A549 (cell line): ENCODE measurements around the gene ANKRD30A.

Experiments used
- BHLHE40 ChIP-seq: IDR thresholded peaks from 2 replicates; pipeline ENCODE4 v1.6.1; 2012; ENCODE audit warnings: low read depth, low read length, inconsistent platforms
- CEBPB ChIP-seq, 2 experiments: fragments of >200 bp in 1 of 2; sonication (Bioruptor Twin) in 1 of 2; formaldehyde crosslinking in 1 of 2; IDR thresholded peaks; 2 replicates each; pipeline ENCODE4 v1.6.1; 2012 to 2016
- EHF ChIP-seq: fragments of 250-450 bp; sonication (Bioruptor Pico); IDR thresholded peaks from 2 replicates; pipeline ENCODE4 v1.5.0; 2020; ENCODE audit warnings: mild to moderate bottlenecking
- EP300 ChIP-seq, 2 experiments: fragments of >200 bp; sonication (Bioruptor Twin); formaldehyde crosslinking; IDR thresholded peaks; 2 replicates in 1 of 2; 3 replicates in 1 of 2; pipeline ENCODE4 v1.6.1; 2016 to 2017
- ESRRA ChIP-seq: fragments of 150-350 bp; IDR thresholded peaks from 2 replicates; pipeline ENCODE4 v1.6.1; 2014; ENCODE audit warnings: mild to moderate bottlenecking, low read length, borderline replicate concordance
- FOSL2 ChIP-seq, 2 experiments: fragments of 450-650 bp in 1 of 2; fragments of >200 bp in 1 of 2; sonication (Bioruptor Twin) in 1 of 2; formaldehyde crosslinking; IDR thresholded peaks; 2 replicates each; pipeline versions ENCODE4 v1.5.0 to v1.6.1; 2016 to 2020; ENCODE audit warnings: mild to moderate bottlenecking in 1 of 2, moderate library complexity in 1 of 2
- JUN ChIP-seq, 2 experiments: fragments of >200 bp; sonication (Bioruptor Twin); formaldehyde crosslinking; IDR thresholded peaks; 2 replicates in 1 of 2; 3 replicates in 1 of 2; pipeline ENCODE4 v1.6.1; 2016 to 2017
- MYC ChIP-seq: IDR thresholded peaks from 2 replicates; pipeline ENCODE4 v1.6.1; 2012; ENCODE audit warnings: mild to moderate bottlenecking, inconsistent platforms, low read length, improper control_type of control experiment, borderline replicate concordance
- POLR2A ChIP-seq: IDR thresholded peaks from 2 replicates; pipeline ENCODE4 v1.6.1; 2012; ENCODE audit warnings: mild to moderate bottlenecking, low read length
- RFX5 ChIP-seq: fragments of 450-650 bp; IDR thresholded peaks from 2 replicates; pipeline ENCODE4 v1.7.1; 2014; ENCODE audit warnings: antibody characterized with exemption, mild to moderate bottlenecking, moderate library complexity
- TP53 ChIP-seq: fragments of 250-450 bp; sonication (Bioruptor Pico); IDR thresholded peaks from 2 replicates; pipeline ENCODE4 v1.5.0; 2021; ENCODE audit warnings: mild to moderate bottlenecking, moderate library complexity
- ZFP36 ChIP-seq: fragments of 450-650 bp; IDR thresholded peaks from 2 replicates; pipeline ENCODE4 v1.6.1; 2014; ENCODE audit warnings: borderline replicate concordance; ENCODE audit not compliant: partially characterized antibody
- TF ChIP-seq, protein P1 (sequence below): fragments of >200 bp; sonication (Bioruptor Twin); formaldehyde crosslinking; IDR thresholded peaks from 3 replicates; pipeline ENCODE4 v1.5.1; 2016
- TF ChIP-seq, protein P2 (sequence below): fragments of 200-600 bp; sonication (generic); IDR thresholded peaks from 2 replicates; pipeline ENCODE4 v1.6.1; 2016; ENCODE audit warnings: antibody characterized with exemption, mild to moderate bottlenecking, moderate library complexity

DNA sequence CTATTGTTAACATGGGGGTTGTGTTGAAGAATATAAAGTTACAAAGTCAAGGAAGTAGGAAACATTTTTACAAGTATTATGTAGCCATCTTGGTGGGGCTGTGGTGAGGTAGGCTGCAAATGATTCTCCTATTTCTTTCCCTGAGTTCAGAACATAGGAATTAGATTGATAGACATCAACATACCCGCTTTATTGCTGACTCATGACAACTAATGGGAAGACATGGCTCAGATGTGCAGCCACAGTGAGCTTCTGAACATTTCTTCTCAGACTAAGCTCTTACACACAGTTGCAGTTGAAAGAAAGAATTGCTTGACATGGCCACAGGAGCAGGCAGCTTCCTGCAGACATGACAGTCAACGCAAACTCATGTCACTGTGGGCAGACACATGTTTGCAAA is 110.7 kb downstream of the ANKRD30A start:
- TF ChIP-seq, protein P1, sequence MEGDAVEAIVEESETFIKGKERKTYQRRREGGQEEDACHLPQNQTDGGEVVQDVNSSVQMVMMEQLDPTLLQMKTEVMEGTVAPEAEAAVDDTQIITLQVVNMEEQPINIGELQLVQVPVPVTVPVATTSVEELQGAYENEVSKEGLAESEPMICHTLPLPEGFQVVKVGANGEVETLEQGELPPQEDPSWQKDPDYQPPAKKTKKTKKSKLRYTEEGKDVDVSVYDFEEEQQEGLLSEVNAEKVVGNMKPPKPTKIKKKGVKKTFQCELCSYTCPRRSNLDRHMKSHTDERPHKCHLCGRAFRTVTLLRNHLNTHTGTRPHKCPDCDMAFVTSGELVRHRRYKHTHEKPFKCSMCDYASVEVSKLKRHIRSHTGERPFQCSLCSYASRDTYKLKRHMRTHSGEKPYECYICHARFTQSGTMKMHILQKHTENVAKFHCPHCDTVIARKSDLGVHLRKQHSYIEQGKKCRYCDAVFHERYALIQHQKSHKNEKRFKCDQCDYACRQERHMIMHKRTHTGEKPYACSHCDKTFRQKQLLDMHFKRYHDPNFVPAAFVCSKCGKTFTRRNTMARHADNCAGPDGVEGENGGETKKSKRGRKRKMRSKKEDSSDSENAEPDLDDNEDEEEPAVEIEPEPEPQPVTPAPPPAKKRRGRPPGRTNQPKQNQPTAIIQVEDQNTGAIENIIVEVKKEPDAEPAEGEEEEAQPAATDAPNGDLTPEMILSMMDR = no peak
- TF ChIP-seq FOSL2 (IDR thresholded peaks at IDR 0.05) = no peak
- no peak for TF ChIP-seq FOSL2 (CRISPR knock-in tag; IDR thresholded peaks at IDR 0.05)
- no peak for TF ChIP-seq ZFP36
- no peak for TF ChIP-seq BHLHE40
- no peak for TF ChIP-seq TP53
- TF ChIP-seq CEBPB (IDR thresholded peaks at IDR 0.05) = no peak
- no peak for TF ChIP-seq EHF (CRISPR knock-in tag)
- TF ChIP-seq JUN (IDR thresholded peaks at IDR 0.05) = no peak
- no peak for TF ChIP-seq POLR2A
- no peak for TF ChIP-seq MYC
- no peak for TF ChIP-seq ESRRA
- no peak for TF ChIP-seq RFX5
- no peak for TF ChIP-seq EP300 (IDR thresholded peaks at IDR 0.05)
- TF ChIP-seq, protein P2, sequence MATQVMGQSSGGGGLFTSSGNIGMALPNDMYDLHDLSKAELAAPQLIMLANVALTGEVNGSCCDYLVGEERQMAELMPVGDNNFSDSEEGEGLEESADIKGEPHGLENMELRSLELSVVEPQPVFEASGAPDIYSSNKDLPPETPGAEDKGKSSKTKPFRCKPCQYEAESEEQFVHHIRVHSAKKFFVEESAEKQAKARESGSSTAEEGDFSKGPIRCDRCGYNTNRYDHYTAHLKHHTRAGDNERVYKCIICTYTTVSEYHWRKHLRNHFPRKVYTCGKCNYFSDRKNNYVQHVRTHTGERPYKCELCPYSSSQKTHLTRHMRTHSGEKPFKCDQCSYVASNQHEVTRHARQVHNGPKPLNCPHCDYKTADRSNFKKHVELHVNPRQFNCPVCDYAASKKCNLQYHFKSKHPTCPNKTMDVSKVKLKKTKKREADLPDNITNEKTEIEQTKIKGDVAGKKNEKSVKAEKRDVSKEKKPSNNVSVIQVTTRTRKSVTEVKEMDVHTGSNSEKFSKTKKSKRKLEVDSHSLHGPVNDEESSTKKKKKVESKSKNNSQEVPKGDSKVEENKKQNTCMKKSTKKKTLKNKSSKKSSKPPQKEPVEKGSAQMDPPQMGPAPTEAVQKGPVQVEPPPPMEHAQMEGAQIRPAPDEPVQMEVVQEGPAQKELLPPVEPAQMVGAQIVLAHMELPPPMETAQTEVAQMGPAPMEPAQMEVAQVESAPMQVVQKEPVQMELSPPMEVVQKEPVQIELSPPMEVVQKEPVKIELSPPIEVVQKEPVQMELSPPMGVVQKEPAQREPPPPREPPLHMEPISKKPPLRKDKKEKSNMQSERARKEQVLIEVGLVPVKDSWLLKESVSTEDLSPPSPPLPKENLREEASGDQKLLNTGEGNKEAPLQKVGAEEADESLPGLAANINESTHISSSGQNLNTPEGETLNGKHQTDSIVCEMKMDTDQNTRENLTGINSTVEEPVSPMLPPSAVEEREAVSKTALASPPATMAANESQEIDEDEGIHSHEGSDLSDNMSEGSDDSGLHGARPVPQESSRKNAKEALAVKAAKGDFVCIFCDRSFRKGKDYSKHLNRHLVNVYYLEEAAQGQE = no peak
